CD4-positive, alpha-beta T cell treated with Interleukin-21 for 1 hour (primary cell): ENCODE data around the gene SDCBP2.

ENCODE experiments used
- DNase-seq: peaks from one replicate; pipeline ENCODE4 v3.0.0-alpha.2; 2020

The SDCBP2 gene

GRCh38 chr20:1267809-1268374 is 61.0 kb downstream of the SDCBP2 start:
- DNase-seq, result no peak

- DNase-seq, result no peak
Measured at GRCh38 chr20:1267161-1267560, 61.8 kb downstream of the SDCBP2 start.

GRCh38 chr20:1266167-1266973 is 62.6 kb downstream of the SDCBP2 start, which contains the start of gene SNPH:
TSS of gene SNPH (plus strand) at chr20:1266294. CDS start at chr20:1296240, 29,946 bp downstream.
- peak; percentile 82 for DNase-seq

GRCh38 chr20:1265916-1266166 is 63.1 kb downstream of the SDCBP2 start:
- DNase-seq, result no peak

GRCh38 chr20:1265226-1265915 is 63.6 kb downstream of the SDCBP2 start:
- DNase-seq, result no peak

GRCh38 chr20:1264727-1265126 is 64.2 kb downstream of the SDCBP2 start:
- DNase-seq, result no peak

GRCh38 chr20:1263853-1264252 is 65.1 kb downstream of the SDCBP2 start:
- DNase-seq, result no peak
